CD14-positive monocyte (primary cell): ENCODE measurements around the gene RABL3. TPM values are rescaled to one million over a fixed set of nuclear protein-coding genes. Genes with fewer than 3 reads are reported as not detected.

Experiments
- DNase-seq, 3 donors: peaks; one replicate each; pipeline ENCODE4 v3.0.0-alpha.2; 2011 to 2022
- H2AFZ ChIP-seq: 2 replicates; pipeline ENCODE4 v1.6.0; 2012; ENCODE audit warnings: mild to moderate bottlenecking, low read depth, low read length, inconsistent platforms; ENCODE audit not compliant: insufficient read depth, poor library complexity, severe bottlenecking
- H3K27ac ChIP-seq, 2 donors: 1 replicate in 1 of 2; 2 replicates in 1 of 2; pipeline ENCODE4 v1.5.1; 2012 to 2013; ENCODE audit warnings: low read length in 2 of 2, control low read depth in 1 of 2, inconsistent platforms in 1 of 2, low read depth in 1 of 2, mild to moderate bottlenecking in 1 of 2
- H3K27me3 ChIP-seq, 2 donors: one replicate each; pipeline versions ENCODE4 v1.6.0 to v1.6.1; 2011 to 2013; ENCODE audit warnings: low read length in 2 of 2; ENCODE audit not compliant: control insufficient read depth in 2 of 2, insufficient read depth in 2 of 2
- H3K36me3 ChIP-seq, 2 donors: replicated peaks in 1 of 2; 1 replicate in 1 of 2; 2 replicates in 1 of 2; pipeline versions ENCODE4 v1.5.1 to v1.6.1; 2012 to 2013; ENCODE audit warnings: low read length in 2 of 2, control low read depth in 1 of 2, inconsistent platforms in 1 of 2, mild to moderate bottlenecking in 1 of 2; ENCODE audit not compliant: insufficient read depth in 2 of 2, control insufficient read depth in 1 of 2
- H3K4me1 ChIP-seq, 2 donors: 1 replicate in 1 of 2; 2 replicates in 1 of 2; pipeline versions ENCODE4 v1.5.1 to v1.6.1; 2012 to 2013; ENCODE audit warnings: low read length in 2 of 2, control low read depth in 1 of 2, inconsistent platforms in 1 of 2, mild to moderate bottlenecking in 1 of 2, moderate library complexity in 1 of 2; ENCODE audit not compliant: insufficient read depth in 2 of 2, control insufficient read depth in 1 of 2
- H3K4me2 ChIP-seq: replicated peaks from 2 replicates; pipeline ENCODE3; 2012; ENCODE audit warnings: low read length, moderate library complexity, mild to moderate bottlenecking; ENCODE audit not compliant: poor library complexity, severe bottlenecking; ENCODE audit errors: extremely low read depth
- H3K4me3 ChIP-seq, 3 experiments: fragments of 200-600 bp in 1 of 3; sonication (generic) in 1 of 3; replicated peaks in 1 of 3; 1 replicate in 2 of 3; 2 replicates in 1 of 3; pipeline ENCODE4 v1.5.1; 2011 to 2013; ENCODE audit warnings: low read length in 3 of 3, mild to moderate bottlenecking in 3 of 3, control low read depth in 2 of 3, low read depth in 2 of 3, inconsistent platforms in 1 of 3, moderate library complexity in 1 of 3
- H3K79me2 ChIP-seq: 2 replicates; pipeline ENCODE4 v1.6.0; 2012; ENCODE audit warnings: mild to moderate bottlenecking, control low read depth, inconsistent platforms, low read length, moderate library complexity; ENCODE audit not compliant: insufficient read depth
- H3K9ac ChIP-seq: 2 replicates; pipeline ENCODE4 v1.6.0; 2017; ENCODE audit warnings: low read length, mild to moderate bottlenecking; ENCODE audit not compliant: insufficient read depth, poor library complexity, severe bottlenecking
- H3K9me3 ChIP-seq, 2 donors: replicated peaks in 1 of 2; 1 replicate in 1 of 2; 2 replicates in 1 of 2; pipeline versions ENCODE4 v1.5.1 to v1.6.1; 2012 to 2013; ENCODE audit warnings: low read length in 2 of 2, control low read depth in 1 of 2; ENCODE audit not compliant: control insufficient read depth in 1 of 2, insufficient read depth in 1 of 2
- H4K20me1 ChIP-seq: 2 replicates; pipeline ENCODE4 v1.6.0; 2012; ENCODE audit warnings: mild to moderate bottlenecking, low read length, control low read depth, moderate library complexity; ENCODE audit not compliant: insufficient read depth
- H3K27ac Mint-ChIP-seq, 7 donors: one replicate each; pipeline ENCODE4 v1.8.0; 2020; ENCODE audit warnings: mild to moderate bottlenecking in 7 of 7, mixed read lengths in 7 of 7, moderate library complexity in 6 of 7, inconsistent platforms in 2 of 7
- H3K27me3 Mint-ChIP-seq, 3 donors: one replicate each; pipeline ENCODE4 v1.8.0; 2021 to 2022; ENCODE audit warnings: low read depth in 3 of 3, mild to moderate bottlenecking in 3 of 3, mixed read lengths in 3 of 3, moderate library complexity in 3 of 3, inconsistent platforms in 1 of 3
- H3K36me3 Mint-ChIP-seq, 2 donors: one replicate each; pipeline ENCODE4 v1.8.0; 2020; ENCODE audit warnings: mixed read lengths in 2 of 2, inconsistent platforms in 1 of 2, mild to moderate bottlenecking in 1 of 2
- H3K4me1 Mint-ChIP-seq: one replicate; pipeline ENCODE4 v1.8.0; 2020; ENCODE audit warnings: mild to moderate bottlenecking, mixed read lengths
- H3K4me3 Mint-ChIP-seq, 2 donors: one replicate each; pipeline ENCODE4 v1.8.0; 2020; ENCODE audit warnings: mild to moderate bottlenecking in 2 of 2, mixed read lengths in 2 of 2, moderate library complexity in 1 of 2
- H3K9me3 Mint-ChIP-seq, 7 donors: one replicate each; pipeline ENCODE4 v1.8.0; 2020 to 2022; ENCODE audit warnings: mixed read lengths in 7 of 7, mild to moderate bottlenecking in 6 of 7, moderate library complexity in 6 of 7, inconsistent platforms in 2 of 7
- WGBS: methylation state at CpG from one replicate; pipeline ENCODE4 v1.1.5; 2013; ENCODE audit warnings: missing lambda C conversion rate; ENCODE audit not compliant: insufficient coverage; 5-methylcytosine and 5-hydroxymethylcytosine counted together
- intact Hi-C, 2 donors: fragments of 100-400 bp; cut with micrococcal nuclease; formaldehyde crosslinking; loops; one replicate each; pipeline versions ENCODE4 v1.15.0 to v1.15.1; 2023
- polyA plus RNA-seq, 3 donors: library from polyadenylated mRNA; depleted of rRNA in 1 of 3; unstranded in 2 of 3; stranded (reverse) in 1 of 3; fragments of 300-500 nt in 2 of 3; fragments of >200 nt in 1 of 3; fragmentation: Illumina TruSeq in 2 of 3; gene quantifications; 1 replicate in 2 of 3; 2 replicates in 1 of 3; pipeline ENCODE4 v1.2.3, GENCODE V29; 2012 to 2021
- TF ChIP-seq, protein P1 (sequence below): fragments of 200-600 bp; IDR thresholded peaks from one replicate; pipeline ENCODE4 v1.8.0; 2022; ENCODE audit warnings: antibody characterized with exemption, mild to moderate bottlenecking

Gene RABL3
- polyA plus RNA-seq, 3 donors = 2.0 to 14.9 (median 11.5) TPM

DNA sequence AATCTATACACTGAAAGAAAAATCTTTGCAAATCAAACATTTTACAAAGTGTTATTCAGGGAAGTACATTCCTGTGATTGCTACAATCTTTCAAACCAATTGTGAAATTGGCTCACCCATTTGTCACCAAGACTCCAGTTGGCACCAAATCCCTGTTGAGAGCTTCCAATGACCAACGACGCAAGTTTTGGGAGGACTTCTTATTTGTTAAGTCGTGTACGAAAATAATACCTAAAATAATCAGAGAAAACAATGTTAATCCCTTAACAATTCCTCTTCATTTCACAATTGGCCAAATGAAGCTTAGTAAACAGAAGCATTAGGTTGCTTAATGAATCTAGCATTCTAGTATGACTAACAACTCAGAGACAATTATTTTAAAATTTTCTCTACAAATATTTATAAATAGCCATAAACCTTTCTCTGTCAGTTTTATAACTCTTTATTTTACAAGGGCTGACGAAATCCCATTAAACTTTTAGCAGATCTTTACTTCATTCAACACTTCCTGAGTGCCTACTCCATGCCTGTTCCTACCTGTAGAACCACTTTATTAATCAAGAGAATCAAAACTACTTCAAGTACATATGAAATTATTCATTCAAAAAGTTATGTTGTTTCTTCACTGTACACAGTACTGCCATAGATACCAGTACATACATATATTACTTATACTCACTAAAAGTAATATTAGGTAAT lies 36.3 kb downstream of the RABL3 start:
- Histone ChIP-seq H3K9me3 (peaks cover 0 to 6% of the 10 kb centered on the region in 2 donors), H3K36me3 (peaks cover 5 to 27% of the 10 kb centered on the region in 2 donors), H4K20me1 (no peaks in the 10 kb centered on the region), H3K4me2 (no peak overlapping the region), H3K79me2 (no peaks in the 10 kb centered on the region), H3K27ac (no peak overlapping the region), H3K4me3 (no peak overlapping the region), H2AFZ (no peak overlapping the region), H3K27me3 (no peaks in the 10 kb centered on the region), H3K4me1 (no peaks in the 10 kb centered on the region), H3K9ac (no peak overlapping the region)
- 96% methylated on average over 4 of the region's 5 CpGs for WGBS
- Mint-ChIP-seq H3K9me3 (peaks cover 1 to 8% (median 4%) of the 10 kb centered on the region in 7 donors), H3K4me3 (no peak overlapping the region), H3K4me1 (no peaks in the 10 kb centered on the region), H3K36me3 (peaks cover 31 to 38% of the 10 kb centered on the region in 2 donors), H3K27ac (no peak overlapping the region), H3K27me3 (no peaks in the 10 kb centered on the region)
- no peak for DNase-seq
- intact Hi-C loops = no loop called here
- TF ChIP-seq, protein P1, sequence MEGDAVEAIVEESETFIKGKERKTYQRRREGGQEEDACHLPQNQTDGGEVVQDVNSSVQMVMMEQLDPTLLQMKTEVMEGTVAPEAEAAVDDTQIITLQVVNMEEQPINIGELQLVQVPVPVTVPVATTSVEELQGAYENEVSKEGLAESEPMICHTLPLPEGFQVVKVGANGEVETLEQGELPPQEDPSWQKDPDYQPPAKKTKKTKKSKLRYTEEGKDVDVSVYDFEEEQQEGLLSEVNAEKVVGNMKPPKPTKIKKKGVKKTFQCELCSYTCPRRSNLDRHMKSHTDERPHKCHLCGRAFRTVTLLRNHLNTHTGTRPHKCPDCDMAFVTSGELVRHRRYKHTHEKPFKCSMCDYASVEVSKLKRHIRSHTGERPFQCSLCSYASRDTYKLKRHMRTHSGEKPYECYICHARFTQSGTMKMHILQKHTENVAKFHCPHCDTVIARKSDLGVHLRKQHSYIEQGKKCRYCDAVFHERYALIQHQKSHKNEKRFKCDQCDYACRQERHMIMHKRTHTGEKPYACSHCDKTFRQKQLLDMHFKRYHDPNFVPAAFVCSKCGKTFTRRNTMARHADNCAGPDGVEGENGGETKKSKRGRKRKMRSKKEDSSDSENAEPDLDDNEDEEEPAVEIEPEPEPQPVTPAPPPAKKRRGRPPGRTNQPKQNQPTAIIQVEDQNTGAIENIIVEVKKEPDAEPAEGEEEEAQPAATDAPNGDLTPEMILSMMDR = no peak

- H3K27me3 ChIP-seq = no peaks in the 10 kb centered on the region
- H3K9ac ChIP-seq = no peak overlapping the region
- H3K36me3 ChIP-seq = peaks cover 5 to 41% of the 10 kb centered on the region in 2 donors
- no peaks in the 10 kb centered on the region for H4K20me1 ChIP-seq
- H3K9me3 Mint-ChIP-seq = peaks cover 1 to 8% (median 4%) of the 10 kb centered on the region in 7 donors
- H3K27ac Mint-ChIP-seq = no peak overlapping the region
- no peaks in the 10 kb centered on the region for H3K79me2 ChIP-seq
- 100% methylated on average over 1 of the region's 3 CpGs for WGBS
- no peak overlapping the region for H3K27ac ChIP-seq
- H3K27me3 Mint-ChIP-seq = no peaks in the 10 kb centered on the region
- H3K4me3 ChIP-seq = no peak overlapping the region
- no peak for DNase-seq
- H3K4me3 Mint-ChIP-seq = no peak overlapping the region
- H3K4me2 ChIP-seq = no peak overlapping the region
- peaks cover 0 to 6% of the 10 kb centered on the region in 2 donors for H3K9me3 ChIP-seq
- TF ChIP-seq, protein P1 = no peak
- H3K36me3 Mint-ChIP-seq = peaks cover 28 to 38% of the 10 kb centered on the region in 2 donors
- H2AFZ ChIP-seq = no peak overlapping the region
- H3K4me1 Mint-ChIP-seq = no peaks in the 10 kb centered on the region
- H3K4me1 ChIP-seq = no peaks in the 10 kb centered on the region
- intact Hi-C loops = no loop called here
These were observed 43.0 kb downstream of the RABL3 start for GRCh38 chr3:120699333-120699732.
